ENCODE data around the gene SDK1.

GRCh38 chr7:3957472-3958108 lies 656.5 kb downstream of the SDK1 start:
- no peak for TF ChIP-seq CTCF (conservative IDR thresholded peaks at IDR 0.05; ENCODE audit: low read depth in 2 of 2)
- no peak for TF ChIP-seq EZH2phosphoT487 (IDR thresholded peaks at IDR 0.05; ENCODE audit: unreplicated experiment)

Measured in GM23338 (cell line).